NCI-H69 (cell line): ENCODE measurements around the gene CACNA1H.
A peak's percentile ranks its signal among the peaks of the same experiment; 100 is the strongest.

Experiments
- DNase-seq: peaks from one replicate; lab custom pipeline; 2025; lab: John Stamatoyannopoulos, UW

CACNA1H gene

DNA sequence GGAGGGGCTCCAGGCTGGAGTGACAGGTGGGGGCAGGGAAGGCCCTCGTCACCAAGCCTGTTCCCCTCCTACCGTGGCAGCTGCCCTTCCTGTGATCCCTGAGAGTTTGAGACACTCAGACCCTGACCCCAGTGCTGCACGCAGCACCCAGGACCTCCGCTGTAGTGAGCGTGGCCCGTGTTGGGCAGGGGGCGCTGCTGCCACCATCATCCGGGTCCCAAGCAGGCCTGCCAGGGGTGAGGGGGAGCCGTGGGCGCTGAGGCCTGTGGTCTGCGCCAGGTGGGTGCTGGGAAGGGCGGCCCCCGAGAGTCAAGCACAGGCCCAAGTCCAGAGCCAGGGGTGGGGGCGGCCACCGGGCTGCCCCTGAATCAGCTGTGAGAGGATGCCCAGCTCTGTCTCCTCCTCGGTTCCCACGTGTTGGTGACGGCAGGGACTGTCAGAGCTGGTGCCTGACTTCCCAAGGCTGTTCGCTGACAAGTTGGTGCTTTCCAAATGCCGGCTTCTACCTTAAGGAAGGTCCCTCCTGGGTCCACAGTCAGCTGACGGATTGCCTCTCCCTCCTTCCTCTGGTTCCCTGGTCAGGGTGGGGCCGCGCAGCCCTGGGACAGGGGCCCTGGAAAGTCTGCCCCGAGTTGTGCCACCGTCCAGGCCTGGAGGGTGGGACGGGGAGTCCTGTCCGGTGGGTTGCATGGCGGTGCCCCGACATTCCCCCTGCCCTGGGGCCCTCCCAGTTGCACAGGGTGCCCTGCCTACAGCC is 41.1 kb downstream of the CACNA1H start:
- peak; percentile 52 for DNase-seq

GRCh38 chr16:1194665-1195392 is 41.9 kb downstream of the CACNA1H start:
- peak; percentile 38 for DNase-seq

DNA sequence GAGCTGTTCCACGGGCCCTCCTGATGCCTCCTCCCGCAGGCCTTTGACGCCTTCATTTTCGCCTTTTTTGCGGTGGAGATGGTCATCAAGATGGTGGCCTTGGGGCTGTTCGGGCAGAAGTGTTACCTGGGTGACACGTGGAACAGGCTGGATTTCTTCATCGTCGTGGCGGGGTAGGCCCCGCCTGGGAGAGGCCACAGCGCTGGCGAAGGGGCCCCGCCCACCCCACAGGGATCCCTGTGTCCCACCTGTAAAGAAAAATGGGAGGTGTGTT is 42.4 kb downstream of the CACNA1H start:
- DNase-seq, result no peak

- DNase-seq, result peak; percentile 59
Observed at GRCh38 chr16:1196494-1196893, 43.6 kb downstream of the CACNA1H start.

DNA sequence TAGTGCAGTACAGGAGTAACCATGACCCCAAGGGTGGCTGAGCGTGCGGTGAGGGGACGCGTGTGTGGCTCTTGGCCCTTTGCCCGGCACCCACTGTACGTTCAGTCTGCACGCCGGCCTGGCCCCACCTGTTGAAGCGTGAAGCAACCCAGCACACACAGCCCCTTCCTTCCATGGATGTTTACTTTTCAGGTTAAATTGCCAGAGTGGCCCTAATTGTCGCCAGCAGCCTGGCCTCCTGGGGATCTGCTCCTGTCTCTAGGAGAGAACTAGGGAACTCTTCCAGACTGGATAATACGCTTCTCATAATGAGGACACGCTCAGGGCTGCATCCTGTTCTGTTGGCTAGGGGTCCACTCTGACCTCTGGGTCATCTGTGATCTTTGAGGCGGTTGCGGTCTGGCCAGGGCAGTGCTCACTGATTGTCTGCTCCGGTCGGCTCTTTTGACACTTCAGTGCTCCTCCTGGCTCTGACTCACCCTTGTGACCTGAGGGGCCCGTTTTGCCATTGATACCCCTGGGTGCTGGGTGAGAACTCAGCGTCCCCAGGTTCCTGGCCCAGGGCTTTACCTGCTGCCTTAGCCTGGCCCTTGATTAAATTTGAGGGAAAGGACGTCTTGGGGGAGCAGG is 44.4 kb downstream of the CACNA1H start:
- DNase-seq, result peak; percentile 97

DNA sequence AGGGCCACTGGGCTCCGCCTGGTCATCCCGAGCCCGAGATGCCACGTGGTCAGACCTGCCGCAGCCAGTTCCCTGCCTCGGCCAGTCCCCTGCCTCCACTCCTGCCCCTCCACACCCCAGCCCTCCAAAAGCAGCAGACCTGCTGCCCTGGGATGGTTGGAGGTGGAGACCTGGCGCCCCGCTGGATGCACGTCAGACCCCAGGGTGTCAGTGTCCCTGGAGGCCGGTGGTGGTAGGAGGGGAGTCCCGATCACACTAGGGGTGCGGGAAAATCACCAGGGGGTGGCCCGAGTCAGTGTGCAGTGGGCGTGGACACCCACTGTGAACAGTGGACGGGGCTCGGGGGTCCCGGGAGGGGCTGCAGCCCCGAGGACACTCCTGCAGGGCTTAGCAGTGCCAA is 45.3 kb downstream of the CACNA1H start:
- no peak for DNase-seq

- DNase-seq, result peak; percentile 22
Observed at GRCh38 chr16:1198671-1199346, 45.9 kb downstream of the CACNA1H start.

DNA sequence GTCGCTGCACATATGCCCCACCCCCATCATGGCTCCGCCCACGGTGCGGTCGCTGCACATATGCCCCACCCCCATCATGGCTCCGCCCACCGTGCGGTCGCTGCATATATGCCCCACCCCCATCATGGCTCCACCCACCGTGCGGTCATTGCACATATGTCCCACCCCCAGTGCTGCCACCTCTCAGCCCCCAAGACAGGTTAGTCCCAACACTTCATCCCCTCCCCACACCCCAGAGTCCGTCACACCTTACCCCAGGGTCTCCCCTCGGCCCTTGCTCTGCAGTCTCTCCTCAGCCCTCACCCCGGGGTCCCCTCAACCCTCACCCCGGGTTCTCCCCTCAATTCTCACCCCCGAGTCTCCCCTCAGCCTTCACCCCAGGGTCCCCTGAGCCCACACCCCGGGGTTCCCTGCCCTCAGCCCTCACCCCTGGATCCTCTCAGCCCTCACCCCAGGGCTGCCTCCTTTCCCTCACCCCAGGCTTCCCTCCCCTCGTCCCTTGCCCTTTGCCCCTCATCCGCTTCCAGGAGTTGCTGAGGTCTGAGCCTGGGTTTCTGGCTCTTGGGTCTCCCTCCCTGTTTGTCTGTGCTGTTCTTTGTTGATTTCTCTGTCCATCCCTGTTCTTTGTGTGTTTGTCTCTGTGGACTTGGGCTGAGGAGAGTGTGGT is 46.6 kb downstream of the CACNA1H start:
- no peak for DNase-seq

DNA sequence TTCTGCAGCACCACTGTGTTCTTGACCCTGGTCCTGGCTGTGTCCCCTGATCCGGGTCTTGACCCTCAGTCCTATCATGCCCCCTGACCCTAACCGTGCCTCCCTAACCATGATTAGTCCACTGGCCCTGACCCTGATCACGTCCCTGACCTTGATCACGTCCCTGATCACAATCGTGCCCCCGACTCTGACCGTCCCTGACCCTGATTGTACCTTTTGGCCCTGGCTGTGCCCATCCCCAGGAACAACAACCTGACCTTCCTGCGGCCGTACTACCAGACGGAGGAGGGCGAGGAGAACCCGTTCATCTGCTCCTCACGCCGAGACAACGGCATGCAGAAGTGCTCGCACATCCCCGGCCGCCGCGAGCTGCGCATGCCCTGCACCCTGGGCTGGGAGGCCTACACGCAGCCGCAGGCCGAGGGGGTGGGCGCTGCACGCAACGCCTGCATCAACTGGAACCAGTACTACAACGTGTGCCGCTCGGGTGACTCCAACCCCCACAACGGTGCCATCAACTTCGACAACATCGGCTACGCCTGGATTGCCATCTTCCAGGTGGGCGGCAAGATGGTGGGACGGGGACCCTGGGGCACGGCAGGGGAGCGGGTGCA is 47.2 kb downstream of the CACNA1H start:
- DNase-seq, result no peak

- no peak for DNase-seq
Observed at GRCh38 chr16:1201444-1201843, 48.5 kb downstream of the CACNA1H start.

GRCh38 chr16:1202274-1202673 is 49.4 kb downstream of the CACNA1H start:
- no peak for DNase-seq

DNA sequence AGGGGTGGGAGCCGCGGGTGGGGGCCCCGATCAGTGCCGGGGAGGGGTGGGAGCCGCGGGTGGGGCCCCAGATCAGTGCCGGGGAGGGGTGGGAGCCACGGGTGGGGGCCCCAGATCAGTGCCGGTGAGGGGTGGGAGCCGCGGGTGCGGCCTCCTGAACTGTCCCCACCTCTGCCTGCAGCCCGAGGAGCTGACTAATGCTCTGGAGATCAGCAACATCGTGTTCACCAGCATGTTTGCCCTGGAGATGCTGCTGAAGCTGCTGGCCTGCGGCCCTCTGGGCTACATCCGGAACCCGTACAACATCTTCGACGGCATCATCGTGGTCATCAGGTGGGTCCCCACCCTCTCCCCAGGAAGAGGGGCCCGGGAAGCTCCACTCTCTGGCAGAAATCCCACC is 52.0 kb downstream of the CACNA1H start:
- DNase-seq, result no peak

GRCh38 chr16:1206326-1206725 is 53.4 kb downstream of the CACNA1H start:
- peak; percentile 65 for DNase-seq

DNA sequence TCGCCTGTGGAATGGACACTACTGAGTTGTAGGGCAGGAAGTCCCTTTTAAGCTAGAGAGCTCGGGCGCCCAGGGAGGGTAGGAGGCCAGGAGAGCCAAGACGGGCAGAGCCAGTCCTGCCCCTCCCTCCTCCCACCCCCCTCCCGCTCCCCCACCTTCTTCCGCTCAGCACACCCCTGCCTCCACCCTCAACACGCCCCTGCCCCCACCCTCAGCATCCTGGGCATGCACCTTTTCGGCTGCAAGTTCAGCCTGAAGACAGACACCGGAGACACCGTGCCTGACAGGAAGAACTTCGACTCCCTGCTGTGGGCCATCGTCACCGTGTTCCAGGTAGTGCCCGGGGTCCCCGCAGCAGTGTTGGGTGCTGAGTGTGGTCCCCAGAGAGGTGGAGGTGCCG is 53.9 kb downstream of the CACNA1H start:
- no peak for DNase-seq

DNA sequence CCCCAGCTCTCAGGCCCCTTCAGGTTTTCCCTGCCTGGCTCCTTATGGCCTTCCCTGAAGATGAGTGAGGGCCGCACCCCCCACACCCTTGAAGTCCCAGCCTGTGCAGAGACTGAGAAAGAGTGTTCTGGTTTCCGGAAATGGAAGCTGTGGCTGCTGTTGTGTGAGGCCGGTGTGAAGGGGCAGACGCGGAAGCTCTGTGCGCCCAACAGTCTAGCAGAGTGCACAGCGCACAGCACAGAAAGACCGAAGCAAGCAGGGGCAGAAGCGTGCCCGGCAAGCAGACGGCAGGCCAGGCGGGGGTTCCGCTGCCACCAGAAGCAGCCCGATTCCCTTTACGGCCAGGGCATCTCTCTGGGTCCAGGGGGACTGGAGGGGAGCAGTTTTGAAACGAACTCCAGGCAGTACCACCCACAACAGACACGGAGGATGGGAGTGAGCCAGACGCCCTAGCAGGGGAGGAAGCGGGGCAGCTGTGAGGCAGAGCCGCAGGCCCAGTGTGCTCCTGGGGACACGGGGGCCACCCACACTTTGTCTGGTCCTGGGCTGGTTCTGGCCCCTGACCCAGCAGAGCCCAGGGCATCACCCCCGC is 55.4 kb downstream of the CACNA1H start:
- no peak for DNase-seq

GRCh38 chr16:1209081-1209480 is 56.2 kb downstream of the CACNA1H start:
- no peak for DNase-seq

DNA sequence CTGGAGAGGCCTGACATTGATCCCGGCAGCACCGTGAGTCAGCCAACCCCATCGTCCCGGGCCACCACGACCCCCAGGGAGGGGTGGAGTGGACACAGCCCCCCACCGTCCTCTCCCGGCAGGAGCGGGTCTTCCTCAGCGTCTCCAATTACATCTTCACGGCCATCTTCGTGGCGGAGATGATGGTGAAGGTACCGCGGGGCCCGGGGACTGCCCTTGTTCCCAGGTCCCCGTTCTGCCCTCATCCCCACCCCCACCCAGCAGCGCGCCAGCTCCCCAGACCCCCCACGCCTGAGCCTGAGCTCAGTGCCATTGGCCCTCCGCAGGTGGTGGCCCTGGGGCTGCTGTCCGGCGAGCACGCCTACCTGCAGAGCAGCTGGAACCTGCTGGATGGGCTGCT is 57.6 kb downstream of the CACNA1H start:
- no peak for DNase-seq

DNA sequence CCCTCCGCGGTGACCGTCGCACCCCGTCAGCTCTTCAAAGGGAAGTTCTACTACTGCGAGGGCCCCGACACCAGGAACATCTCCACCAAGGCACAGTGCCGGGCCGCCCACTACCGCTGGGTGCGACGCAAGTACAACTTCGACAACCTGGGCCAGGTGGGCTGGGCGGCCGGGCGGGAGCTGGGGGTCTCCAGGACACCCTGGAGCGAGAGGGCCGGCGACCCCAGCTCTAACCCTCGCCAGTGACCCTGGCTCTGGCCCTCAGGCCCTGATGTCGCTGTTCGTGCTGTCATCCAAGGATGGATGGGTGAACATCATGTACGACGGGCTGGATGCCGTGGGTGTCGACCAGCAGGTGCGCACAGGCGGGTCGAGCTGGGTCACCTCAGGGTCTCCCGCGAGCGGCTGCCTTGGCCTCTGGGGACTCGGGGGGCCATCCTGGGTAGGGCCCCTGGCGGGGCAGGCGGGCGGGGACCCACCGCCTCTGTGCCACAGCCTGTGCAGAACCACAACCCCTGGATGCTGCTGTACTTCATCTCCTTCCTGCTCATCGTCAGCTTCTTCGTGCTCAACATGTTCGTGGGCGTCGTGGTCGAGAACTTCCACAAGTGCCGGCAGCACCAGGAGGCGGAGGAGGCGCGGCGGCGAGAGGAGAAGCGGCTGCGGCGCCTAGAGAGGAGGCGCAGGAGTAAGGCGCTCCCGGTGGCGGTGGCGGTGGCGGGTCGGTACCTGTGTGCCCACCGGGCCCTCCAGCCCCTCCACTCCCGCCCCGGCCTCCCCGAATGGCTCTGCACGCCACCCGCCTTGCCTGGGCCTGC is 58.8 kb downstream of the CACNA1H start:
- no peak for DNase-seq

DNA sequence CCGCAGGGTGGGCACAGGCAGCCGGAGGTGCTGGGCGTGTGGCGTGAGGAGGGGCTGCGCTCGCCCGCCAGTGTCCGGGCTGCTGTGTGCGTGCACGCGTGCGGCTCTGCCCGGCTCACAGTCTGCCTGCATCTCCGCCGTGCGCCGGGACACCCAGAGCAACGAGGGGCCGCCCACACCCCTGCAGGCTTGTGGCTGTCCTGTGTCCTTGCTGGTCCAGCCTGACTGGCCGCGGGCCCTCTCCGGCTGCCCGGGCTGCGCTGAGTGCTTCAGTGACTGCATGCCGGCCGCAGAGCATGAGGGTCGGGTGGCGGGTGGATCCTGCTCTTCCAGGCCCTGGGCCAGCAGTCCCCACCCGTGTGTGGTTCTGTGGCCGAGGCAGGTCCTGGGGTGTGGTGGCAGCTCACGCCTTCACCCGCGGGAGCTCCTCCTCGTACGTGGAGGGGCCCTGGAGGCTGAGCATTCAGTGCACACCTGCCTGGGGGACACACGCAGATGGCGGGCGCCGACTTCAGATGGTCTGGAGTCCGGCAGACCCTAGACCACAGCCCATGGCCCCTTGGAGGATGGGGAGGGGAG is 59.8 kb downstream of the CACNA1H start:
- no peak for DNase-seq

DNA sequence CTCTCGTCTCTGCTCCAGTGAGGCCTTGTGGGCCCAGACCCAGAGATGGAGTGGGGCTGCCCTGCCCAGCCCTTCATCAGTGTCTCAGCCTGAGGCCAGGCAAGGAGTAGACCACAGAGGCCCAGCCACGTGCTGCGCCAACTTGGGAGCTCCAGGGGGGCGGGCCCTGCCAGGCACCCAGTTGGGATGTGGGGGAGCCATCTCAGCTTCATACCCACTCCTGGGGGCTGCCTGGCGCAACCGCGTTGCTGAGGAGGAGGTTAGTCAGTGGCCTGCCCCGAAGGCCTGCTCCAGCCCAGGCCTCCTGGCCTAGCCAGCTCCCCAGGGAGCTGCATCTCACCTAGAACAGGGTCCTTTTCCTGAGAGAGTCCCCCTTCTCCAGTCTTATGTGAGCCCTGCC is 60.3 kb downstream of the CACNA1H start:
- no peak for DNase-seq
